T-helper 2 cell treated with Interferon-gamma antibody and Interleukin-4, amounts not matched to agents 5 μg/mL and 100 μg/mL, for 36 hours (primary cell): ENCODE measurements around the gene DHX8.

Experiments
- DNase-seq: peaks from one replicate; pipeline ENCODE4 v3.0.0; 2021; ENCODE audit warnings: low spot score
- H3K27ac Mint-ChIP-seq: one replicate; pipeline ENCODE4 v1.8.0; 2021; ENCODE audit warnings: mild to moderate bottlenecking, mixed read lengths
- H3K27me3 Mint-ChIP-seq: one replicate; pipeline ENCODE4 v1.8.0; 2021; ENCODE audit warnings: low read depth, mixed read lengths
- H3K36me3 Mint-ChIP-seq: one replicate; pipeline ENCODE4 v1.8.0; 2021; ENCODE audit warnings: low read depth, mixed read lengths
- H3K4me1 Mint-ChIP-seq: one replicate; pipeline ENCODE4 v1.8.0; 2021; ENCODE audit warnings: low read depth, mixed read lengths
- H3K4me3 Mint-ChIP-seq: one replicate; pipeline ENCODE4 v1.8.0; 2022; ENCODE audit warnings: mild to moderate bottlenecking, moderate library complexity, mixed read lengths
- H3K9me3 Mint-ChIP-seq: one replicate; pipeline ENCODE4 v1.8.0; 2021; ENCODE audit warnings: mixed read lengths

Gene DHX8

DNA sequence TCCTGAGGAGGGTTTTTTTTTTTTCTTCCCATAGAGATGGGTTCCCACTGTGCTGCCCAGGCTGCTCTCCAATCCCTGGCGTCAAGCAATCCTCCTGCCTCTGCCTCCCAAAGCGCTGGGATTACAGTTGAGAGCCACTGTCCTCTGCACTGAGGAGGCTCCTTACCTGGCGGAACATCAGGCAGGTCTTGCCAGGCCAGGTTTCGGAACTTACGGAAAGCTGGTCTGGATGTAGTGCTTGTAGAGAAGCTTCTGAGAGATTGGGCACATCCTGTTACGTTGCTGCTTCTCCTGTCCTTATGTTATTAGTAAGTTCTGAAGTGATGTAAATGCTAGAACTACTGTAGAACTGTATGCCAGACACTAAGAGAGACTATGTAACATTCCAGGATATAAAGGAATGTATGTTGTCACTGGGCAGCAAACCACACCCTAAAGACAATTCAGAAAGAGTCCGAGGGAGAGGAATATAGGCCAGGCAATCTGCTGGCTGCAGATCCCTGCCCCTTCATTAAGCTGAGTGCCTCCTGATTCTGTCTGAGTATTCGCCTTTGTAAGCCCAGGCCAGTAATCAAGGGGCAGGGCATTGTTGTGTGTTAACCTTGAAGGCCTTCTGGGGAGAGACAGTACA is 41.3 kb downstream of the DHX8 start:
- Mint-ChIP-seq H3K9me3 (no peaks in the 10 kb centered on the region), H3K27me3 (no peaks in the 10 kb centered on the region), H3K4me3 (no peak overlapping the region), H3K4me1 (peaks cover 2% of the 10 kb centered on the region), H3K36me3 (peaks cover 40% of the 10 kb centered on the region), H3K27ac (no peak overlapping the region)
- no peak for DNase-seq

DNA sequence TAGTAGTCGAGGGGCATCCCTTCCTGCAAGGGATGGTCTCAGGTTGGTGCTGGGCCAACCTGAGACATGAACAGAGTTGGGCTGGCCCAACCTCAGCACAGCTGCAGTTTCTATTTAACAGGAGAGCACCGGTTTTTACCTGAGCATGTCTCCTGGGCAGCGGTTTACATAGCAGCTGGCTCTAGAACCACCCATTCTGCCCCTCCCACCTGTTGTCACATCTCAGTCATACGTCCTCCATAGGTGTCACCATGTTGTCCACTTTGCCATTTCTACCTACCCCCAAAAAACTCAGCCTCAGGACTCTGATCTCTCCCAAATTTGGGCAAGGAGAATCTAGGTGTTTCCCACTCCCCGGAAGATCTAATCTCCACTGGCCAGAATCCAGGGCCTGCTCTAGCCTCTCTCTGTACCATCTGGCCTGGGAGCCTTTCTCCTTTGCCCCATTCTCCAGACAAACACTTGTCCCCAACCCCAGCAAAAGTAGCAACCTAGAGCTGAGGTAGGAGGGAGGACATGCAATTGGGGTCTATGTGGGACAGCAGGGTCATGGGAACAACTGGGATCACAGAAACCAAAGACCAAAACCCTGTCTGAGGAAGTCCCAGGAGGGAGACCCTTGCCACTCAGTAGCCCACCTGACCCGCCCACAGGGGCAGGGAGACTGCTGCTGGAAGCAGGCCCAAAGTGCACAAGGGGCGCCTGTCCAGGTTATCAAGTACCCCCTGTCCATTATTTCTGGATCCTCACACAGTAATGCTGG is 43.3 kb downstream of the DHX8 start:
- no peak overlapping the region for H3K4me3 Mint-ChIP-seq

GRCh38 chr17:43528319-43528987 is 44.7 kb downstream of the DHX8 start:
- H3K27me3 Mint-ChIP-seq, result no peaks in the 10 kb centered on the region
- DNase-seq, result no peak
- H3K9me3 Mint-ChIP-seq, result no peaks in the 10 kb centered on the region
- no peak overlapping the region for H3K4me3 Mint-ChIP-seq
- H3K36me3 Mint-ChIP-seq, result peaks cover 21% of the 10 kb centered on the region
- peaks cover 4% of the 10 kb centered on the region for H3K4me1 Mint-ChIP-seq
- H3K27ac Mint-ChIP-seq, result no peak overlapping the region

More for the DNA sequence above, 43.3 kb downstream of the DHX8 start:
- Mint-ChIP-seq H3K4me1 (peaks cover 4% of the 10 kb centered on the region), H3K36me3 (peaks cover 24% of the 10 kb centered on the region), H3K27ac (no peak overlapping the region), H3K27me3 (no peaks in the 10 kb centered on the region), H3K9me3 (no peaks in the 10 kb centered on the region)
- no peak for DNase-seq

DNA sequence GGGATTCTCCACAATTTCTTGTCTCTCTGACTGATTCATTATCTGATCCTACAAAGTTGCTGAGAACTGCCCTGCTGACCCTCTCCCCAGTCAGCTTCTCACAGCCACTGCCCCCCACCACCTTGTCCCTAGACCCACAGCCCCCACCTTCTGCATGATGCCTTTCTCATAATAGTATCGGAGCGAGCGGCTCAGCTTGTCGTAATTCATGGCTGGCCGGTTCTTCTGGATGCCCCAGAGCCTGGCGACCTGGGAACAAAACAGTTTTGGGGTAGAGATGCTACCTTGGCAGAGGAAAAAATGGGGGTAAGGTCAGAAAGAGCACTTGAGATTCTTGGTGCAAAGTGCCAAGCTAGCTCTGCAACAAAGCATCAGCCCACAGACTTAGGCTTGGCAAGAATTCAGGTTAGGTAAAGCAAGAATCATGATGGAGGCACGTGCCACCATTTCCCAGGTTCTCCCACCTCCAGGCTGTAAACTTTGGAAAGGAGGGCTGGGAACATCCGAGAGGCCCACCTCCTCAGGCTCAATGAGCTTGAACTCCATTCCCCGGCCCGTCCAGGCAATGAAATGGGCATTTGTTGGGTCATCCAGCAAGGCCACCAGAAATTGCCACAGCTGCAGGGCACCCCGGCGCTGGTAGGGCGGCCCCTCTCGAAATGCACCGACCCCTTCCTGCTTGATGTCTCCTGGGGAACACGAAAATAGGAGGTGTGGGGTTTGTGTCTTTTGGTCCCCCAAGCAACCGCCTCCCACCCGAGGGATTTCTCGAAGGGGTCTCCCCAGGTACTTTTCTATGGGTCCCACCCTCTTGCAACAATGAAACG is 45.4 kb downstream of the DHX8 start:
- Mint-ChIP-seq H3K9me3 (no peaks in the 10 kb centered on the region), H3K4me3 (no peak overlapping the region), H3K36me3 (peaks cover 15% of the 10 kb centered on the region), H3K27ac (no peak overlapping the region), H3K27me3 (no peaks in the 10 kb centered on the region), H3K4me1 (peaks cover 4% of the 10 kb centered on the region)
- no peak for DNase-seq

DNA sequence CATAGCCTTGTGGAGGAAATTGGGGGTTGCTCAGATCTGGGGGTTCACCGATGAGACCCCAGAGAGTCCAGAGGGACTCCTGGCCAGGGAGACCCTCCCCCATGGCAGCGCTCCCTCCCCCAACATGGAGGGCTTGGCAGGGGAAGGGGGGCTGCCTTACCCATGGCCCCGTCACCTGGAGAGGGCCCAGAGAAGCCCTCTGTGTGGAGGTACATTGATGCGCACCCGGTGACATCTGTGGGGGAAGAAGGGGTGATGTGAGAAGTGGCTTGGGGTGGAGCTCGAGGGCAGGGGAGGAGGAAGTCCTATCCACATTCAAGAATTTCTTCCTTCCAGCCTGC is 46.1 kb downstream of the DHX8 start:
- H3K9me3 Mint-ChIP-seq, result no peaks in the 10 kb centered on the region
- H3K4me1 Mint-ChIP-seq, result peaks cover 4% of the 10 kb centered on the region

GRCh38 chr17:43530288-43531081 is 46.7 kb downstream of the DHX8 start:
- no peaks in the 10 kb centered on the region for H3K9me3 Mint-ChIP-seq
- peaks cover 4% of the 10 kb centered on the region for H3K4me1 Mint-ChIP-seq
- H3K27ac Mint-ChIP-seq, result no peak overlapping the region
- no peak for DNase-seq
- H3K4me3 Mint-ChIP-seq, result no peak overlapping the region
- peaks cover 5% of the 10 kb centered on the region for H3K36me3 Mint-ChIP-seq
- H3K27me3 Mint-ChIP-seq, result no peaks in the 10 kb centered on the region

More for the DNA sequence above, 46.1 kb downstream of the DHX8 start:
- peaks cover 7% of the 10 kb centered on the region for H3K36me3 Mint-ChIP-seq
- no peak for DNase-seq
- no peak overlapping the region for H3K27ac Mint-ChIP-seq
- no peak overlapping the region for H3K4me3 Mint-ChIP-seq
- no peaks in the 10 kb centered on the region for H3K27me3 Mint-ChIP-seq

DNA sequence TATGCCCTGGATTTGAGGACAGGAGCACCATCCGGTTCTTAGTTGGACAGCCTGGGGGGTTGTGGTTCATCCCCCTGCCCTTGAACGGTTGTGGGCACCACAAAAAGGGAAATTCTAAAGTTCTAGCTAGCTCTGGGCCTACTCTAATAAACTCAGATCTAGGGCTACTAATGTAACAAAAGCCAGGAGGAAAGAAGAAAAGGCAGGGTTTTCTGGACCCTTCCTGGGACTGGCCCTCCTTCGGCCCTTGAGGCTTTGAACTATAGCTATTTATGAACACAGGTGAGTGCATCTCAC is 47.3 kb downstream of the DHX8 start:
- Mint-ChIP-seq H3K9me3 (no peaks in the 10 kb centered on the region), H3K36me3 (peaks cover 5% of the 10 kb centered on the region), H3K4me1 (peaks cover 4% of the 10 kb centered on the region), H3K27ac (no peak overlapping the region), H3K27me3 (no peaks in the 10 kb centered on the region), H3K4me3 (no peak overlapping the region)
- DNase-seq, result no peak

DNA sequence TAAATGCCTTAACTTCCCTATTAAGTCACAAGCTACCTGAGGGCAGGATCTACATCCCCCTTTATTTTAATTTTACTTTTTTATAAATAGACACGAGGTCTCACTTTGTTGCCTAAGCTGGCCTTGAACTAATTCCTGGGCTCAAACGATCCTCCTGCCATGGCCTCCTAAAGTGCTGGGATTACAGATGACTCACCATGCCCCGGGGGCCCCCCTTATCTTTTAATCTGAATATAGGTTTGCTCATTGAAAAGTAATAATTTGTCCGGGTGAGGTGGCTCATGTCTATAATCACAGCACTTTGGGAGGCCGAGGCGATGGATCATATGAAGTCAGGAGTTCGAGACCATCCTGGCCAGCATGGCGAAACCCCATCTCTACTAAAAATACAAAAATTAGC is 48.2 kb downstream of the DHX8 start:
- no peak for DNase-seq
- H3K9me3 Mint-ChIP-seq, result no peaks in the 10 kb centered on the region
- no peak overlapping the region for H3K4me3 Mint-ChIP-seq
- H3K4me1 Mint-ChIP-seq, result peaks cover 10% of the 10 kb centered on the region
- peaks cover 3% of the 10 kb centered on the region for H3K36me3 Mint-ChIP-seq
- no peak overlapping the region for H3K27ac Mint-ChIP-seq
- H3K27me3 Mint-ChIP-seq, result no peaks in the 10 kb centered on the region

DNA sequence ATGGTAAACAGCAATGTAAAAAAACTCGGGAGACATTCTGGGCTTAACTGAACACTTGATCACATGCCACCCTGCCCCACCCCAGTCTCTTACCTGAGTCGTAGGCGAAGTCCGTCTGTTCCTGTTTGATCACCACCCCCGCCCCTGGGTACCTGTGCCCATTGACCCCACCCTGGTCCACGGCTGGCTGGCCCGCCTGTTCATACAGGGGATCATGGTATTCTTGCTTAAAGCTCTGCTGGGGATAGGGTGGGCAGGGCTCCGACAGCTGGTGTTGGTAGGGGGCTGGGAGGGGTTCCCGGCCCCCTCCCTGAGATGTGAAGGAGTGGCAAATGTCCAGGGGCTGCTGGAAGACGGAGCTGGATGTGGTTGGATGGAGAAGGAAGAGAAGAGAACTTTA is 48.8 kb downstream of the DHX8 start:
- H3K36me3 Mint-ChIP-seq, result no peaks in the 10 kb centered on the region
- no peaks in the 10 kb centered on the region for H3K9me3 Mint-ChIP-seq
- peaks cover 10% of the 10 kb centered on the region for H3K4me1 Mint-ChIP-seq
- no peak overlapping the region for H3K4me3 Mint-ChIP-seq
- H3K27me3 Mint-ChIP-seq, result no peaks in the 10 kb centered on the region
- H3K27ac Mint-ChIP-seq, result no peak overlapping the region
- no peak for DNase-seq

DNA sequence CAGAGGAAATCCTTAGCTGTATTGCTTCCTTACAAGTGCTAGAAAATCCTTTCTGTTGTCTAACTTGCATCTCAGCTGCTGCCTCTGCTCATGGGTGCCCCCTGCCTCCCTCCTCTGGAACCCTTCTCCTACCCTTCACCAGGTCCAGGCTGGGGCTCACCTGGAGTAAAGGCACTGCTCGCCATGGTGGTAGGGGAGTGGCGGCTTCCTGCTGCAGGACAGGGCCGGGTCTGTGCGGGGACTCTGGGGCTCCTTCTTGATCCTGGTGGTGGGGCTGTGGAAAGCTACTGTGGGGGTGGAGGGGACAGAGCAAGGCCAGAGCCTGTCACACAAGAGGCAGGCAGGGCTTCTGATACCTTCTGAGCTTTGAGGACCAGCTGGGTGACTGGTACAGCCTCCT is 49.9 kb downstream of the DHX8 start:
- Mint-ChIP-seq H3K27ac (no peak overlapping the region), H3K4me1 (peaks cover 10% of the 10 kb centered on the region), H3K9me3 (no peaks in the 10 kb centered on the region), H3K27me3 (no peaks in the 10 kb centered on the region), H3K4me3 (no peak overlapping the region), H3K36me3 (no peaks in the 10 kb centered on the region)
- DNase-seq, result no peak

DNA sequence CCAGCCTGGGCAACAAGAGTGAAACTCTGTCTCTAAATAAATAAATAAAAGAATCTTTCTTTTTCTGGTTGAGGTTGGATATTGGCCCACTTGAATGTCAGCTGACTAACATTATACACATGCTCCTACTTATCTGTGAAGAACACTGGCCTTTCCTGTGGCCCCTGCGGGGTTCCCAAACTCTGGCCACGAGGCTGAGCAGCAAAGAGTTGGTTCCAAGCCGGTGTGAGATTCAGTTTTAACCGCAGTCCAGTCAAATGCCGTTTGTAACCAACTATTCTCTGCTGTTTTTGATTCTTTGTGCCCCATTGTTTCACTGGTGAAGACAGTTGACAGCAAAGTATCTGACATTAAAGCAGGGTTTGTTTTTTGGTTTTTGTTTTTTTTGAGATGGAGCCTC is 51.1 kb downstream of the DHX8 start:
- H3K9me3 Mint-ChIP-seq, result no peaks in the 10 kb centered on the region
- H3K4me3 Mint-ChIP-seq, result no peak overlapping the region
- H3K4me1 Mint-ChIP-seq, result peaks cover 9% of the 10 kb centered on the region
- no peak for DNase-seq
- no peaks in the 10 kb centered on the region for H3K27me3 Mint-ChIP-seq
- no peaks in the 10 kb centered on the region for H3K36me3 Mint-ChIP-seq
- H3K27ac Mint-ChIP-seq, result no peak overlapping the region

- Mint-ChIP-seq H3K4me3 (no peak overlapping the region), H3K36me3 (no peaks in the 10 kb centered on the region), H3K27ac (no peak overlapping the region), H3K4me1 (peaks cover 6% of the 10 kb centered on the region), H3K9me3 (no peaks in the 10 kb centered on the region), H3K27me3 (peaks cover 2% of the 10 kb centered on the region)
- DNase-seq, result no peak
These were observed 52.6 kb downstream of the DHX8 start for GRCh38 chr17:43536236-43536992.
